ENCODE data around the gene ATP2A2. TPM values are rescaled to one million over a fixed set of nuclear protein-coding genes. Genes with fewer than 3 reads are reported as not detected.

ATP2A2 gene
- total and polyA plus RNA-seq, 7 donors = 691 to 2,814 (median 1,378) TPM

- no peak for TF ChIP-seq CTCF (IDR thresholded peaks at IDR 0.05)
- Histone ChIP-seq H3K4me3 (no peak overlapping the region), H3K27ac (peak overlapping the region; percentile 62), H3K4me1 (peaks cover 26% of the 10 kb centered on the region), H3K36me3 (ENCODE audit: insufficient read depth in 1 of 2, low read depth in 1 of 2) (no peaks in the 10 kb centered on the region), H3K27me3 (ENCODE audit: insufficient read depth in 3 of 3, low read length in 2 of 3) (no peaks in the 10 kb centered on the region), H3K9me3 (no peaks in the 10 kb centered on the region)
- ATAC-seq (peak in 1 of 4 donors; percentile 17), DNase-seq (no peak)
- intact Hi-C loops (cut with DNase I) = loop anchor here in 1 of 2 donors (5.0 kb wide), 1 partner anchor 37 kb away; no protein-coding TSS in a partner anchor
- WGBS, 3 donors = 56 to 65% (median 58%) methylated on average over 1 of the region's 1 CpG
Measured at GRCh38 chr12:110235383-110235782, 45.7 kb upstream of the ATP2A2 start.

- DNase-seq (no peak), ATAC-seq (no peak)
- H3K4me1 ChIP-seq = peaks cover 18% of the 10 kb centered on the region
- intact Hi-C loops (cut with DNase I) = no loop called here
- H3K27ac ChIP-seq = no peak overlapping the region
- WGBS, 3 donors = 93 to 98% (median 96%) methylated on average over 5 of the region's 5 CpGs
- no peak for TF ChIP-seq CTCF (IDR thresholded peaks at IDR 0.05)
- no peak overlapping the region for H3K4me3 ChIP-seq
- no peaks in the 10 kb centered on the region for H3K27me3 ChIP-seq (ENCODE audit: insufficient read depth in 3 of 3, low read length in 2 of 3)
- no peaks in the 10 kb centered on the region for H3K9me3 ChIP-seq
- no peaks in the 10 kb centered on the region for H3K36me3 ChIP-seq (ENCODE audit: insufficient read depth in 1 of 2, low read depth in 1 of 2)
Measured at GRCh38 chr12:110243227-110243626, 37.8 kb upstream of the ATP2A2 start.

- intact Hi-C loops (cut with DNase I) = no loop called here
- 82 to 89% (median 84%) methylated on average over 12 of the region's 12 CpGs for whole genome bisulfite sequencing, 3 donors
- ATAC-seq = no peak
- no peak for DNase-seq
- no peak for TF ChIP-seq CTCF (IDR thresholded peaks at IDR 0.05)
- no peak overlapping the region for H3K4me3 ChIP-seq
- H3K27ac ChIP-seq = no peak overlapping the region
- no peaks in the 10 kb centered on the region for H3K36me3 ChIP-seq (ENCODE audit: insufficient read depth in 1 of 2, low read depth in 1 of 2)
- H3K27me3 ChIP-seq (ENCODE audit: insufficient read depth in 3 of 3, low read length in 2 of 3) = no peaks in the 10 kb centered on the region
- H3K4me1 ChIP-seq = peaks cover 29% of the 10 kb centered on the region
- H3K9me3 ChIP-seq = no peaks in the 10 kb centered on the region
Measured at GRCh38 chr12:110244372-110244771, 36.7 kb upstream of the ATP2A2 start.

- DNase-seq = no peak
- no peak overlapping the region for H3K4me3 ChIP-seq
Measured at GRCh38 chr12:110244829-110245228, 36.2 kb upstream of the ATP2A2 start.

More at GRCh38 chr12:110244829-110245228, 36.2 kb upstream of the ATP2A2 start:
- H3K27ac ChIP-seq = no peak overlapping the region
- no peaks in the 10 kb centered on the region for H3K9me3 ChIP-seq
- TF ChIP-seq CTCF (IDR thresholded peaks at IDR 0.05) = no peak
- WGBS, 3 donors = 75 to 79% (median 78%) methylated on average over 8 of the region's 8 CpGs
- intact Hi-C loops (cut with DNase I) = no loop called here
- H3K36me3 ChIP-seq (ENCODE audit: insufficient read depth in 1 of 2, low read depth in 1 of 2) = no peaks in the 10 kb centered on the region
- H3K4me1 ChIP-seq = peaks cover 32% of the 10 kb centered on the region
- no peaks in the 10 kb centered on the region for H3K27me3 ChIP-seq (ENCODE audit: insufficient read depth in 3 of 3, low read length in 2 of 3)
- no peak for ATAC-seq

Data from psoas muscle (tissue), 8 donors.